Hepatocyte (in vitro differentiated cells): Measurements from ENCODE around the gene PDGFRB.

ENCODE experiments used
- CTCF ChIP-seq: fragments of 200-600 bp; sonication (generic); IDR thresholded peaks from 2 replicates; pipeline ENCODE4 v1.5.1; 2016; ENCODE audit warnings: antibody characterized with exemption, mild to moderate bottlenecking; ENCODE audit not compliant: poor library complexity
- EZH2 ChIP-seq: fragments of 200-600 bp; sonication (generic); IDR thresholded peaks from 2 replicates; pipeline ENCODE4 v1.6.1; 2016; ENCODE audit warnings: antibody characterized with exemption, mild to moderate bottlenecking, borderline replicate concordance

DNA sequence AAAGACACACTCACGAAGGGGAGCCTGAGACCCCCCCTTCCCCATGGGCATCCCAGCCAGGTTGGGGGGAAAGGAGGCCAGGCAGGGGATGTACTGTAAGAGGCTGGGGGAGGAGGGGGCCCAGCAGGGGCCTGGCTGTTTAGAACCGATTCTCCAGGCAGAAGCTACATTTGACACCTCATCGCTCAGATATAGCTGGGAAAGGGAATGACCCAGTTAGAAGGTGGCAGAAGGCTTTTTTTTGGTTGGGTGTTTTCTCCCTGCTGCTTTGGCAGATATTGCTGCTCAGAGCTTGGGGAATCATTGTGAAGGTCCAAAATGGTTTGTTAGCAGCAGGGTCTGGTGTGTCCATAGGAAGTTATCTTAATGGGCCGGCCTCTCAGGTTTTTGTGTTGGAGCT lies 16.9 kb upstream of the PDGFRB start:
- TF ChIP-seq CTCF, result no peak
- TF ChIP-seq EZH2, result no peak
